ENCODE results near the gene SPATA18.

- TF ChIP-seq, protein P1, sequence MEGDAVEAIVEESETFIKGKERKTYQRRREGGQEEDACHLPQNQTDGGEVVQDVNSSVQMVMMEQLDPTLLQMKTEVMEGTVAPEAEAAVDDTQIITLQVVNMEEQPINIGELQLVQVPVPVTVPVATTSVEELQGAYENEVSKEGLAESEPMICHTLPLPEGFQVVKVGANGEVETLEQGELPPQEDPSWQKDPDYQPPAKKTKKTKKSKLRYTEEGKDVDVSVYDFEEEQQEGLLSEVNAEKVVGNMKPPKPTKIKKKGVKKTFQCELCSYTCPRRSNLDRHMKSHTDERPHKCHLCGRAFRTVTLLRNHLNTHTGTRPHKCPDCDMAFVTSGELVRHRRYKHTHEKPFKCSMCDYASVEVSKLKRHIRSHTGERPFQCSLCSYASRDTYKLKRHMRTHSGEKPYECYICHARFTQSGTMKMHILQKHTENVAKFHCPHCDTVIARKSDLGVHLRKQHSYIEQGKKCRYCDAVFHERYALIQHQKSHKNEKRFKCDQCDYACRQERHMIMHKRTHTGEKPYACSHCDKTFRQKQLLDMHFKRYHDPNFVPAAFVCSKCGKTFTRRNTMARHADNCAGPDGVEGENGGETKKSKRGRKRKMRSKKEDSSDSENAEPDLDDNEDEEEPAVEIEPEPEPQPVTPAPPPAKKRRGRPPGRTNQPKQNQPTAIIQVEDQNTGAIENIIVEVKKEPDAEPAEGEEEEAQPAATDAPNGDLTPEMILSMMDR (conservative IDR thresholded peaks at IDR 0.05; ENCODE audit: low read length), result no peak
- TF ChIP-seq EZH2phosphoT487 (IDR thresholded peaks at IDR 0.05; ENCODE audit: borderline replicate concordance), result no peak
Observed at GRCh38 chr4:52079659-52080058, 28.6 kb downstream of the SPATA18 start.
